SH-SY5Y (cell line): ENCODE data around the gene PITPNM1.

Experiments
- GATA2 ChIP-seq: IDR thresholded peaks from 2 replicates; pipeline ENCODE4 v1.6.1; 2011; ENCODE audit warnings: mild to moderate bottlenecking, low read depth, low read length
- GATA3 ChIP-seq: IDR thresholded peaks from 2 replicates; pipeline ENCODE4 v1.6.1; 2011; ENCODE audit warnings: low read depth, mild to moderate bottlenecking, low read length, moderate library complexity

DNA sequence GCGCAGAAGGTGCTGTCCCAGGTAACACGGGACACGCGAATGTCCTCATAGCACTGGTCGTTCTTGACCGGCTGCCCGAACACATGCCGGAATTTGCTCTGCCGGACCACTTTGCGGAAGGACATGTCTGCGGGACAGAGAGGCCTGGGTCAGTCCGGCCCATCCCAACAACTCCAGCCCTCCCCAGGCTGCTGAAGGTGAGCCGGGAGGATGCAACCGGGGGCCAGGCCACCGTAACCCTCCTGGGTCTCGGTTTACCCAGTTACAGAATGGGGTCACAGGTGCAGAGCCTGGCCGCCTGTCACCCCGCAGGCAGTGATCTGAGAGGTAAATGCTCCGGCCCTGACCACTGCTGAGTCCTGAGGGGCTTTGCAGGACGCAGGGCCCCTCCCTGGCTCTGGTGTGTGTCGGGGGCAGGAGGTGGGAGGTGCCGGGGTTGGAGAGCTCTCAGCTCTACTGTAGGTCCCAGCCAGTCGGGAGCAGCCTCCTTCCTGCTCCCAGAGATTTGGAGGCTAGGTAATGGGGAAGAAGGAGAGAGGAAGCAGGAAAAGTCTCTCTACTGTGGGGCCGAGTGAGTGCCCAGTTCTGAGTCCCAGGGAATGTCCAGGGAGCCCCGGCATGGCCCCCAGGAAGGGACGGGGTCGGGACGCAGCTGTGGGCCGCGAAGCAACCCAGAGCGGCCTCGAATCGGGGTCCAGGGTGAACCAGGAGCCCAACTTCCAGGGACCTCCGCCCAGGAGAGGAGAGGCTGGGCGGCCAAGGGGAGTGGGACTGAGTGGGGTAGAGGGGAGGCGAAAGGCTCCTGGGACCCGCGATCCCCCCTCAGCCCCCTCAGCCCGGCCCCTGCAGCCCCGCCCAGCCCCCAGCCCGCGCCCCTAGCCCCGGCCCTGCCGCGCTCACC lies 62.4 kb downstream of the PITPNM1 start:
- no peak for TF ChIP-seq GATA3
- TF ChIP-seq GATA2, result no peak
